Testis (tissue), 3 donors: Measurements from ENCODE around the gene MCM5. TPM values are rescaled to one million over a fixed set of nuclear protein-coding genes. Genes with fewer than 3 reads are reported as not detected.

ENCODE experiments used
- DNase-seq: peaks from one replicate; pipeline ENCODE4 v3.0.0-alpha.2; 2019
- H3K27ac ChIP-seq, 2 donors: fragments of 200-600 bp; sonication (generic); one replicate each; pipeline ENCODE4 v1.5.1; 2019
- H3K27me3 ChIP-seq: fragments of 200-600 bp; sonication (generic); one replicate; pipeline ENCODE4 v1.5.1; 2019
- H3K36me3 ChIP-seq: fragments of 200-600 bp; sonication (generic); one replicate; pipeline ENCODE4 v1.5.1; 2017; ENCODE audit warnings: low read depth; ENCODE audit errors: missing control alignments
- H3K4me1 ChIP-seq: fragments of 200-600 bp; sonication (generic); one replicate; pipeline ENCODE4 v1.5.1; 2019
- H3K4me3 ChIP-seq, 2 donors: fragments of 200-600 bp; sonication (generic); one replicate each; pipeline ENCODE4 v1.5.1; 2017 to 2019
- H3K9me3 ChIP-seq: fragments of 200-600 bp; sonication (generic); one replicate; pipeline ENCODE4 v1.5.1; 2017
- POLR2A ChIP-seq: fragments of 450-650 bp; IDR thresholded peaks from one replicate; pipeline ENCODE4 v1.6.1; 2017; ENCODE audit warnings: antibody characterized with exemption, mild to moderate bottlenecking, moderate library complexity
- WGBS, 2 donors: methylation state at CpG; one replicate each; pipeline ENCODE4 v1.1.5; 2018; 5-methylcytosine and 5-hydroxymethylcytosine counted together
- intact Hi-C: fragments of 100-400 bp; cut with DNase I; formaldehyde crosslinking; loops from one replicate; pipeline ENCODE4 v1.15.1; 2023; ENCODE audit warnings: low total_unique reads
- polyA plus RNA-seq: library from polyadenylated mRNA; stranded (reverse); fragments of 350-450 nt; fragmentation: Illumina TruSeq; extraction: RNeasy Lipid Tissue Mini Kit (QIAGEN cat#74804); gene quantifications from one replicate; pipeline ENCODE4 v1.2.3, GENCODE V29; 2014; ENCODE audit warnings: low read depth, low replicate concordance; ENCODE audit not compliant: insufficient read depth
- total RNA-seq, 2 donors: library from RNA; depleted of rRNA; stranded (reverse); fragments of >200 nt; gene quantifications; one replicate each; pipeline ENCODE4 v1.2.3, GENCODE V29; 2016
- TF ChIP-seq, protein P1 (sequence below), 3 experiments: fragments of 450-650 bp in 2 of 3; fragments of 200-600 bp in 1 of 3; sonication (generic) in 1 of 3; IDR thresholded peaks; one replicate each; pipeline ENCODE4 v1.5.1; 2016 to 2019; ENCODE audit warnings: antibody characterized with exemption in 3 of 3, mild to moderate bottlenecking in 2 of 3, moderate library complexity in 1 of 3

MCM5 gene
- total and polyA plus RNA-seq, 3 donors from 2014 or later = 34.3 to 49.6 (median 42.1) TPM

DNA sequence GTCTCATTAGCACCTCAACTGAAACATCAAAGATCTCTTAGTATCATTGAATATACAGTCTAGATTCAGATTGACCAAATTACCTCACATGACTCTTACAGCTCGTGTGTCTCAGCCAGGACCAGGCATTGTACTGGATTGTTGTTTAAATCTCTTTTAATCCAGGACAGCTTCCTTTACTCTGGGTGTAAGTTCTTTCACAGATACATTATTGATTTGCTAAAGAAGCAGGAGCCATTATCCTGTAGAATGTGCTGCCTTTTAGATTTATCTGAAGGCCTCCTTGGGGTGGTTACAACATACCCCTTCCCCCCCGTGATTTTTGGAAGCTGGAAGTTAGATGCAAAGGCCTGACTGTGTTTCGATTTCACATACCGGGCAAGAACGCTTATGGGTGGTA is 4.2 kb downstream of the MCM5 start:
- no peak overlapping the region for H3K27ac ChIP-seq
- H3K4me1 ChIP-seq = peaks cover 15% of the 10 kb centered on the region
- TF ChIP-seq, protein P1, sequence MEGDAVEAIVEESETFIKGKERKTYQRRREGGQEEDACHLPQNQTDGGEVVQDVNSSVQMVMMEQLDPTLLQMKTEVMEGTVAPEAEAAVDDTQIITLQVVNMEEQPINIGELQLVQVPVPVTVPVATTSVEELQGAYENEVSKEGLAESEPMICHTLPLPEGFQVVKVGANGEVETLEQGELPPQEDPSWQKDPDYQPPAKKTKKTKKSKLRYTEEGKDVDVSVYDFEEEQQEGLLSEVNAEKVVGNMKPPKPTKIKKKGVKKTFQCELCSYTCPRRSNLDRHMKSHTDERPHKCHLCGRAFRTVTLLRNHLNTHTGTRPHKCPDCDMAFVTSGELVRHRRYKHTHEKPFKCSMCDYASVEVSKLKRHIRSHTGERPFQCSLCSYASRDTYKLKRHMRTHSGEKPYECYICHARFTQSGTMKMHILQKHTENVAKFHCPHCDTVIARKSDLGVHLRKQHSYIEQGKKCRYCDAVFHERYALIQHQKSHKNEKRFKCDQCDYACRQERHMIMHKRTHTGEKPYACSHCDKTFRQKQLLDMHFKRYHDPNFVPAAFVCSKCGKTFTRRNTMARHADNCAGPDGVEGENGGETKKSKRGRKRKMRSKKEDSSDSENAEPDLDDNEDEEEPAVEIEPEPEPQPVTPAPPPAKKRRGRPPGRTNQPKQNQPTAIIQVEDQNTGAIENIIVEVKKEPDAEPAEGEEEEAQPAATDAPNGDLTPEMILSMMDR (IDR thresholded peaks at IDR 0.05) = no peak
- no peak for TF ChIP-seq POLR2A
- intact Hi-C loops = no loop called here
- no peak overlapping the region for H3K4me3 ChIP-seq
- H3K36me3 ChIP-seq = no peaks in the 10 kb centered on the region
- H3K27me3 ChIP-seq = no peaks in the 10 kb centered on the region
- no peak for DNase-seq
- no peaks in the 10 kb centered on the region for H3K9me3 ChIP-seq
- 90 to 93% methylated on average over 5 of the region's 5 CpGs for WGBS, 2 donors

DNA sequence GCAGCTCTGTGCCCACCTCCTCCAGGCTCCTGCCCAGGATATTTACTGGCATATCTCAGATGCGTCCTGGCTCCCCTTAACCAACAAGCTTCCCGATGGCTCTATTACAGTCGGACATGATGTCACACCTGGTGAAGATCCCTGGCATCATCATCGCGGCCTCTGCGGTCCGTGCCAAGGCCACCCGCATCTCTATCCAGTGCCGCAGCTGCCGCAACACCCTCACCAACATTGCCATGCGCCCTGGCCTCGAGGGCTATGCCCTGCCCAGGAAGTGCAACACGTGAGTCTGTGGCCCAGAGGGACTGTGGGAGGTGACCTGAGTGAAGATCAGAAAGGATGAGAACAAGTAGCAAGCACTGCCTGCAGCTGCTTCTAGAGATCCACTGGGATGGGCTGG is 6.5 kb downstream of the MCM5 start:
- no peaks in the 10 kb centered on the region for H3K36me3 ChIP-seq
- no peak overlapping the region for H3K4me3 ChIP-seq
- 93 to 94% methylated on average over 13 of the region's 13 CpGs for WGBS, 2 donors
- intact Hi-C loops = no loop called here
- H3K27me3 ChIP-seq = no peaks in the 10 kb centered on the region
- TF ChIP-seq, protein P1 (IDR thresholded peaks at IDR 0.05) = no peak
- no peak for TF ChIP-seq POLR2A
- DNase-seq = no peak
- H3K27ac ChIP-seq = no peak overlapping the region
- H3K4me1 ChIP-seq = peaks cover 5% of the 10 kb centered on the region
- no peaks in the 10 kb centered on the region for H3K9me3 ChIP-seq

DNA sequence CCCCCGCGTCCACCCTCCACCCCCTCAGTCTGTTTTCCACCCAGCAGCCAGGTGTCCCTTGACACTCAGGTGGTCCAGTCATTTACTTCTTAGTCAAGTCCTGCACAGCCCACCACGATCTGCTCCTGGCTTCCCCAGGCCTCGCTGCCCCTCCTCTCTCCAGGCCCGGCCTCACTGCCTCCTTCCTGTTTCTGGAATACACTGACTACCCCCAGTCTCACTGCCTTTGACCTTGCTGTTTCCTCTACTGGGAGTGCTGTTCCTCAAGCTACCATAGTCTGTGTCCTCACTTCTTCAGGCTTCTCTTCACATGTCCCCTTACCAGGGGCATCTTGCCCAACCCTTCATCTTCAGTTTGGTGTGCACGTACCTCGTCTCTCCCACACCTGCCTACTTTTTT is 7.4 kb downstream of the MCM5 start:
- 77 to 91% methylated on average over 7 of the region's 7 CpGs for WGBS, 2 donors
- intact Hi-C loops = no loop called here
- no peaks in the 10 kb centered on the region for H3K36me3 ChIP-seq

DNA sequence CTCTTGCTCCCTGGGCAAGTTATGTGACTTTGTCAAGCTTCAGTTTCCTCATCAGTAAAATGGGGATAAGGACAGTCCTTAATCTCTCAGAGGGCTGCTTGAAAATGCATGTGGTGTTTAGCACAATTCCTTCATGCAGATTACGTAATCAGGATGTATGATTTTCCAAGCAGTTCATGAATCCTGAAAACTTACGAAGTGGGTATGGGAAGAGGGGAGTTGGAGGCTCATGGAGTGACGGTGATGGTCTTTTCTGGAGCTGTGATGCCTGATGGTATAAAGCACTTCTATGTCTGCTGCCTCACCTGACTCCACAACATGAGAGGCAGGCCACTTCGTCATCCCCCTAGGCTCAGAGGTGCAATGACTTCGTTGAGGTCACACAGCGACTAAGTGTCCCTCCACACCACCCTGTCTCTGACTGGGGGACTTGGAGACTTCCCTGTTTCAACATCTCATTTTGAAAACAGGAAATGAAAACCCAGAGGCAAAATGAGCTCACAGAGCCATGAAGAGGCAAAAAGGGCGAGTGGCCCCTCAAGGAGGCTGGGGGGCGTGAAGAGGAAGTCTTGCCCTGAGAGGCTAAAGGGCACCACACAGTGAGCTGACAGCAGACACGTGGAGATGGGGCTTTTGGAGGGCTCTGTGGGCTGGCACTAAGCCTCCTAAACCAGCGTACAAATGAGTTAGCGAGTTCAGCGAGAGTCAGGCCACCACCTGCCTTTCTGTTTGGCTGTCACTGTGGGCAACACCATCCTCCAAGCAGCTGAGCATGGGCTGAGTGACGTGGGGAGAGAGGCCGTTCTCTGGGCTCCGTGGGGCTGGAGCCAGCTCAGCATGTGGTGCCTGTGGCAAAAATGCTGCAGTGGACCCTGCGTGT is 10.1 kb downstream of the MCM5 start:
- Histone ChIP-seq H3K27me3 (no peaks in the 10 kb centered on the region), H3K36me3 (no peaks in the 10 kb centered on the region), H3K9me3 (no peaks in the 10 kb centered on the region), H3K4me3 (no peak overlapping the region), H3K4me1 (no peaks in the 10 kb centered on the region), H3K27ac (no peak overlapping the region)
- no peak for DNase-seq
- no peak for TF ChIP-seq POLR2A
- TF ChIP-seq, protein P1 (IDR thresholded peaks at IDR 0.05) = no peak
- 88 to 89% methylated on average over 12 to 16 of the region's 16 CpGs for WGBS, 2 donors
- intact Hi-C loops = no loop called here

More for the DNA sequence above, 7.4 kb downstream of the MCM5 start:
- no peaks in the 10 kb centered on the region for H3K9me3 ChIP-seq
- H3K27me3 ChIP-seq = no peaks in the 10 kb centered on the region
- no peak overlapping the region for H3K4me3 ChIP-seq
- no peak for DNase-seq
- peaks cover 5% of the 10 kb centered on the region for H3K4me1 ChIP-seq
- no peak overlapping the region for H3K27ac ChIP-seq
- TF ChIP-seq, protein P1 (IDR thresholded peaks at IDR 0.05) = no peak
- no peak for TF ChIP-seq POLR2A

DNA sequence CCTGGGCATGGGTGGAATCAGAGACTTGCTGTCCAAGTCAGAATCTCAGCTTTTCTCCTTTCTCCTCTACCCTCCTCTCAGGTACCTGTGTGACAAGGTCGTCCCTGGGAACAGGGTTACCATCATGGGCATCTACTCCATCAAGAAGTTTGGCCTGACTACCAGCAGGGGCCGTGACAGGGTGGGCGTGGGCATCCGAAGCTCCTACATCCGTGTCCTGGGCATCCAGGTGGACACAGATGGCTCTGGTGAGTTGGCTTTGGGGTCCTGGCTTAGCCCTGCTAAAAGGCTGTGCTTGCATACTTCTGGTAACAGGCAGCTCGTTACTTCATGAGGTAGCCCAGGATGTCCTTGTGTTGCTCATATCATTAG is 10.7 kb downstream of the MCM5 start:
- H3K36me3 ChIP-seq = no peaks in the 10 kb centered on the region
- intact Hi-C loops = no loop called here
- H3K27me3 ChIP-seq = no peaks in the 10 kb centered on the region
- DNase-seq = no peak
- 89 to 95% methylated on average over 5 to 6 of the region's 6 CpGs for WGBS, 2 donors
- no peak overlapping the region for H3K27ac ChIP-seq
- H3K4me3 ChIP-seq = no peak overlapping the region
- no peaks in the 10 kb centered on the region for H3K4me1 ChIP-seq
- TF ChIP-seq POLR2A = no peak
- no peaks in the 10 kb centered on the region for H3K9me3 ChIP-seq
